WI38 (cell line): ENCODE results near the gene UBE2I.

Source experiments
- H3K4me3 ChIP-seq: 2 replicates; pipeline ENCODE4 v1.5.1; 2011; ENCODE audit warnings: low read depth, mild to moderate bottlenecking, control low read depth, low read length
- TF ChIP-seq, protein P1 (sequence below): IDR thresholded peaks from 2 replicates; pipeline ENCODE4 v1.5.1; 2012; ENCODE audit warnings: low read depth, mild to moderate bottlenecking, control low read depth, low read length

Gene UBE2I

GRCh38 chr16:1279081-1279944, 30.1 kb upstream of the UBE2I start:
- no peak overlapping the region for H3K4me3 ChIP-seq
- TF ChIP-seq, protein P1, sequence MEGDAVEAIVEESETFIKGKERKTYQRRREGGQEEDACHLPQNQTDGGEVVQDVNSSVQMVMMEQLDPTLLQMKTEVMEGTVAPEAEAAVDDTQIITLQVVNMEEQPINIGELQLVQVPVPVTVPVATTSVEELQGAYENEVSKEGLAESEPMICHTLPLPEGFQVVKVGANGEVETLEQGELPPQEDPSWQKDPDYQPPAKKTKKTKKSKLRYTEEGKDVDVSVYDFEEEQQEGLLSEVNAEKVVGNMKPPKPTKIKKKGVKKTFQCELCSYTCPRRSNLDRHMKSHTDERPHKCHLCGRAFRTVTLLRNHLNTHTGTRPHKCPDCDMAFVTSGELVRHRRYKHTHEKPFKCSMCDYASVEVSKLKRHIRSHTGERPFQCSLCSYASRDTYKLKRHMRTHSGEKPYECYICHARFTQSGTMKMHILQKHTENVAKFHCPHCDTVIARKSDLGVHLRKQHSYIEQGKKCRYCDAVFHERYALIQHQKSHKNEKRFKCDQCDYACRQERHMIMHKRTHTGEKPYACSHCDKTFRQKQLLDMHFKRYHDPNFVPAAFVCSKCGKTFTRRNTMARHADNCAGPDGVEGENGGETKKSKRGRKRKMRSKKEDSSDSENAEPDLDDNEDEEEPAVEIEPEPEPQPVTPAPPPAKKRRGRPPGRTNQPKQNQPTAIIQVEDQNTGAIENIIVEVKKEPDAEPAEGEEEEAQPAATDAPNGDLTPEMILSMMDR, result no peak

DNA sequence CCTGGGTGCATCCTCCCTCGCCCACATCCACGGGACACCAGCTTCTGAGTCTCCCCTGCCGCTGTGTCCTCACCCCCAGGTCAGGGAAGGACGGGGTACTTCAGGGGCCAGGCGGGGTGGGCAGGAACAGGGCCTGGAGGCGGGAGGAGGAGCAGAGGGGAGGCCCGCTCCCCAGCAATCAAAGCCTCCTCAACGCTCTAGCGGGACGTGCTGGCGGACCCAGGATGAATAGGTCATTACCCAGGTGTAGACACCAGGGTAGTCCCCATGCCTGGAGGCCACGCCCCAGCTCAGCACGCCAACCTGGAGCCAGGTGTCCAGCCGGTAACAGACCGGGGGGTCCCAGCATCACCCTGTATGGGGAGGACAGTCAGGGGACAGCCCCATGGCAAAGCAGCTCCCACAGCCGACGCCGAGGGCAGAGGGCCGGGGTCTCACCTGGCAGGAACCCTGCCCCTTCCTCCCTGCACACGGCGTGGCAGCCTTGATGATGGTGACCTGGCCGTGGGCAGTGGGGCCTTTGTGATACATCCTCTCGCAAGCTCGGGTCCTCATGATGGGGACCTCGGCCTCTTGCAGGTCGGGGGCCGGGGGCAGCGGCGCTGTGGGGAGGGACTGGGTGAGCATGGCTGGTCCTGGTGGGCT, 29.4 kb upstream of the UBE2I start:
- TF ChIP-seq, protein P1, result no peak
- H3K4me3 ChIP-seq, result no peak overlapping the region

- no peak overlapping the region for H3K4me3 ChIP-seq
- TF ChIP-seq, protein P1, result no peak
These were observed 28.7 kb upstream of the UBE2I start for GRCh38 chr16:1280783-1281182.

GRCh38 chr16:1281517-1281916, 27.9 kb upstream of the UBE2I start:
- H3K4me3 ChIP-seq, result no peak overlapping the region
- TF ChIP-seq, protein P1, result no peak

DNA sequence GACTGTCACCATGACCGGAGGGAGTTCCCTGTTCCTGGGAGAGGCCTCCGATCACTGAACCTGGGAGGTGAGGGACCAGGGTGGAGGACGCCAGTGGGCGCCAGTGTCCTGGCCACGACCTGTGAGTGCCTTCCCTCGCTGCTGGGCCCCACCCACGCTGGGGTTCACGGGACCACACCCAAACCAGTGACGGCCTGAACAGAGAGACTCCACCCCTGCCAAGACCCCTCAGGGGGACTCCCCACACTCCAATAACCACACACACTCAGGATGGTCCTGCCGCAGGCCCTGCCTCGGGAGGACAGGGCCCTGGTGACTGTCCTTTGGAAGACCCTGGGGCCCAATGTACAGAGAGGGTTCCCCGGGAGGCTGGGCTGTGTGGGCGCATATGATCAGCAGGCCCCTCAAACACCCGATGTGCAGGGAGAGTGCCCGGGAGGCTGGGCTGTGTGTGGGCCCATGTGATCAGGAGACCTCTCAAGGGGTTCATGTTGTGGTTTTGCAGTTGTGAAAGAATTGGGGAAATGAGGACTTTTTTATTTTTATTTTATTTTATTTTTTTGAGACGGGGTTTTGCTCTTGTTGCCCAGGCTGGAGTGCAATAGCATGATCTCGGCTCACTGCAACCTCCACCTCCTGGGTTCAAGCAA, 27.0 kb upstream of the UBE2I start:
- H3K4me3 ChIP-seq, result no peak overlapping the region
- TF ChIP-seq, protein P1, result no peak

- no peak overlapping the region for H3K4me3 ChIP-seq
- TF ChIP-seq, protein P1, result no peak
These were observed 26.1 kb upstream of the UBE2I start for GRCh38 chr16:1283296-1283695.
